Measurements from ENCODE around the gene EXOC3L2. TPM values are rescaled to one million over a fixed set of nuclear protein-coding genes. Genes with fewer than 3 reads are reported as not detected.

EXOC3L2 gene
- total RNA-seq, 3 donors from 2014 or later: not detected

DNA sequence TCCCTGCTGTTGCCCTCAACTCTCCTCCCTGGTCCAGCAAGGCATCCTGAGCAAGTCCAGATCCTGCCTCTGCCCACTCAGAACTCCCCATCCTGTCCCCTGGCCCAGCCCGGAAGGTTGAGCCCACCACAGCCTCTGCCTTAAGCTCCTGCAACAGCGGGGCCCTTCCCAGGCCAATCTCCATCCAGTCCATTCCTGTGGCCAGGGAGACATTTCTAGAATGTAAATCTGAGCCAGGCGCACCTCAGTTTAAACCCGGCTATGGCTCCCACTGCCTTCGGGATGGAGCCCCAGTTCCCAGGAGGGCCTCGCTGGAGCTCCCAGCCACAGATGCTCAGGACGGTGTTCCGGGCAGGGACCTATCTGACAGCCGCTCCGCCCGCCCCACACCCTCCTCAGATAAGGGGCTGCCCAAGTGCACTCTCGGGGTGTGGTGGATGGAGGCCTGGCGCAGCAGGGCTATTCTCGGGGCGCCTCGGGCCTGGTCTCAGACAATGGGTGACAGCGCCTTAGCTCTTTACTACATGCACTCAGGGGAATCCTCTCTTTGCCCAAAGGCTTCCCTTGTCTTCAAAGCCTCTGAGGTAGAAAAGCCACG lies 72.5 kb downstream of the EXOC3L2 start:
- Mint-ChIP-seq H3K4me1 (ENCODE audit: low read depth) (peaks cover 51% of the 10 kb centered on the region), H3K9me3 (no peaks in the 10 kb centered on the region), H3K36me3 (ENCODE audit: insufficient read depth) (no peaks in the 10 kb centered on the region), H3K4me3 (no peak overlapping the region), H3K27me3 (ENCODE audit: low read depth) (no peaks in the 10 kb centered on the region)
- no peak for ATAC-seq
- DNase-seq: no peak

DNA sequence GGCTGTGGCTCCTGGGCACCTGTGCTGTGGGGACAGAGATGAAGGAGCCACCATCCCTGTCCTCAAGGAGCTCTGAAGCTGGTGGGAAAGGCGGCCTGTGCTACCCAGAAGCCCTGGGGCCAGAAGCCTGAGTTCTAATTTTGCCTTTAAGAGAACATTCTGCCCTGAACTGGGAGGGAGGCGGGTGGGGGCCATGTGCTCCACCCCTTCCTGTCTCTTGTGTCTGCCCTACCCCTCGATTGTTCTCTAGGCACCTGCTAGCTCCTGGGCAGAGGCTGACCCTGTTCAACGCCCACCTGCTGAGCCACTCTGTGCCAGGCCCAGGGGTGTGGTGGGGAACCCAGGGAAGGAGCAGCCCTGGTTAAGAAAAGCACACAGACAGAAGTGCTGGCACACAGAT lies 73.0 kb downstream of the EXOC3L2 start:
- ATAC-seq (peak; percentile 54 to 60), DNase-seq (no peak)
- H3K4me3 Mint-ChIP-seq: no peak overlapping the region
- H3K9me3 Mint-ChIP-seq: no peaks in the 10 kb centered on the region
- no peaks in the 10 kb centered on the region for H3K27me3 Mint-ChIP-seq (ENCODE audit: low read depth)
- peaks cover 49% of the 10 kb centered on the region for H3K4me1 Mint-ChIP-seq (ENCODE audit: low read depth)
- H3K36me3 Mint-ChIP-seq (ENCODE audit: insufficient read depth): no peaks in the 10 kb centered on the region

DNA sequence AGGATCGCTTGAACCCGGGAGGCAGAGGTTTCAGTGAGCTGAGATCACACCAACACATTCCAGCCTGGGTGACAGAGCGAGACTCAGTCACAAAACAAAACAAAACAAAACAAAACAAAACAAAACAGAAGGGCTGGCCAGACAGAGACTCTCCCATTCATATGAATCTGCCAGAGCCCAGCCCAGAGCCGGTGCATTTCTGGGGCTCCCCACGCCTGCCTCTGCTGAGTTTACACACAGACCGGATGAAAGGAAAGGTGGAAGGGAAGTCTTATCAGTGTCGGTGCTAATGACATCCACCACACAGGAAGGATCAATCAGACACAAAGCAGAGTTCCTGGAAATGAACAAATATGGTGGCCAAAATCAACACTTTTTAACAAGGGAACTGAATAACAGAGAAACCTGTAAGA lies 74.0 kb downstream of the EXOC3L2 start:
- peaks cover 51% of the 10 kb centered on the region for H3K4me1 Mint-ChIP-seq (ENCODE audit: low read depth)
- no peaks in the 10 kb centered on the region for H3K9me3 Mint-ChIP-seq
- no peaks in the 10 kb centered on the region for H3K27me3 Mint-ChIP-seq (ENCODE audit: low read depth)
- DNase-seq (peak; percentile 39), ATAC-seq (peak; percentile 74 to 83)
- H3K4me3 Mint-ChIP-seq: peak overlapping the region; percentile 72
- no peaks in the 10 kb centered on the region for H3K36me3 Mint-ChIP-seq (ENCODE audit: insufficient read depth)

DNA sequence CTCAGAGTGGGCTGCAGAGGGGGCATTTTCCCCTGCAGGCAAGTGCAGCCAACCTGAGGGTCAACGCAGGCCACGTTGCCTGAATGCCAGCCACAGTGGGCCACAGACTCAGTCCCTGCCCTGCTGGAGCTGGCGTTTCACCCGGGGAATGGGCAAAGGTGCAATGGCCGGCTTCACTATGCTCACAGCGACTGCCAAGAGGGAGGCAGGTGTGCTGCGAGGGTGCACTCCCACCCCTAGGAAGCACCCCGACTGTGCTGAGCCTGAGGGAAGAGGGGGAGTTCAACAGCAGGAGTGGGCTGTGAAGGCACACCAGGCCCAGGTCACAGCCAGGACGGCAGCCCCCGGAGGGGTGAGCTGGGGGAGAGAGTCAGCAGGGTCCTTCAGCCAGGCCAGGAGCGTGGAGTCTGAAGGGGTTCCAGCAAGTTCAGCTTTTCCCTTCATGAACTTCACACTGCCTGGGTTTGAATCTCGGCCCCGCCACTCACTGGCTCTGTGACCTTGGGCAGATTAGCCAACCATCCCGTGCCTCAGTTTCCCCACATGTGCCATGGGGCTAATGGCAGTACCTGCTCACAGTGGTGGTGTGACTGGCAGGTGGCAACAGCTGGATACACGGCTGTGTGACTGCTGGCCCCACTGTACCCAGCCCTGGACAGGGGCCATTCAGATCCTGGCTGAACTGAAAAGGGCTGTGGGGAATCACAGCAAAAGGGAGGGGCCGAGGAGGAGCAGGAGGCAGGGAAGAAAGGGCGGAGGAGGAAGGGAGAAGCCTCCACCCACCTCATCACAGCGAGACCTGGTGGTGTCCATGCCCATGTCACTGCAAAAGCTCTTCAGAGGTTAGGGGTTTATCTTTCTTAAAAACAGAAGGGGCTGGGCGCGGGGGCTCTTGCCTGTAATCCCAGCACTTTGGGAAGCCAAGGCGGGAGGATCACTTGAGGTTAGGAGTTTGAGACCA lies 74.8 kb downstream of the EXOC3L2 start:
- DNase-seq: no peak
- no peak for ATAC-seq
- H3K4me3 Mint-ChIP-seq: no peak overlapping the region
- H3K27me3 Mint-ChIP-seq (ENCODE audit: low read depth): no peaks in the 10 kb centered on the region
- no peaks in the 10 kb centered on the region for H3K9me3 Mint-ChIP-seq
- H3K36me3 Mint-ChIP-seq (ENCODE audit: insufficient read depth): no peaks in the 10 kb centered on the region
- H3K4me1 Mint-ChIP-seq (ENCODE audit: low read depth): peaks cover 48% of the 10 kb centered on the region

DNA sequence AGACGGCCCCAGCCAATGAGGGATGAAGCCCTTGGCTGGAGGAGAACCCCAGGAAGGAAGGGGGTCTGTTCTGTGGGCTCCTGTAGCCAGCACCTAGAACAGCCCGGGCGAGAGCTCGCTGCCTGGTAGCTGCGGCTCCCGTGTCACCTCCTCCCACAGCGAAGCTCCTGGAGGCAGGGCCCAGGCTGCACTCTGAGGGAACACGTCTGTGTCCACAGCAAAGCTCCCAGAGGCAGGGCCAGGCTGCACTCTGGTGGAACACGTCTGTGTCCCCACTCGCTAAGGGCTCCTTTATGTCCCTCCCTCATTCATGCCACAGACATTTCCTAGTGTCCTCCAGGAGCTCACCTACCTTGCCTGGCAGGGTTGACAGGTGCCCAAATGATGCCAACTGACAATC lies 75.6 kb downstream of the EXOC3L2 start:
- DNase-seq (no peak), ATAC-seq (no peak)
- H3K27me3 Mint-ChIP-seq (ENCODE audit: low read depth): no peaks in the 10 kb centered on the region
- H3K36me3 Mint-ChIP-seq (ENCODE audit: insufficient read depth): no peaks in the 10 kb centered on the region
- peaks cover 50% of the 10 kb centered on the region for H3K4me1 Mint-ChIP-seq (ENCODE audit: low read depth)
- no peak overlapping the region for H3K4me3 Mint-ChIP-seq
- H3K9me3 Mint-ChIP-seq: no peaks in the 10 kb centered on the region

DNA sequence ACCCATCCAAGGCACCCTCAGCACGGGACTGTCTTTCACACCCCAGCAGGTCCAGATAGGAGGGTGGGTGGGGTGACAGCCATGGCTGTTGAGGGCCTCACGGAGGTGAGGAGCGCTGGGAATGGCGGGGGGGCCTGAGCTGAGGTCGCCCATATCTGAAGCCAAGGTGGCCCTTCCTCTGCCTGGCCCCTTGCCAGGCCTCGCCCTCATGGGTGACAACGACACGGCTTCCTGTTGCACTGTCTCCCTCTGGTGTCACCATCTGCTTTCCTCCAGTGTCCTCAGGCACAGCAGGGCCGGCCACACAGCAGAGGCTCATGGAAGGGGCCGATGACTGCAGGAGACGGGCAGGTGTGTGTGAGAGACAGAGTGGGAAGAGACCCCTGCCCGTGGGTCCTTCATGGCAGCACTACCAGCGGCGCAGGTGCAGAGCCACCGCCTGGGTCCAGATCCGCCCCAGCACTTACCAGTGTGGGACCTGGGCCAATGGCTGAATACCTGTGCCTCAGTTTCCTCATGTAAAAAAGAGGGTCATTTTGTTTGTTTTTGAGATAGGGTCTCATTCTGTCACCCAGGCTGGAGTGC lies 76.3 kb downstream of the EXOC3L2 start:
- Mint-ChIP-seq H3K27me3 (ENCODE audit: low read depth) (no peaks in the 10 kb centered on the region), H3K9me3 (no peaks in the 10 kb centered on the region), H3K4me1 (ENCODE audit: low read depth) (peaks cover 53% of the 10 kb centered on the region), H3K4me3 (no peak overlapping the region), H3K36me3 (ENCODE audit: insufficient read depth) (no peaks in the 10 kb centered on the region)
- ATAC-seq: no peak
- DNase-seq: no peak

DNA sequence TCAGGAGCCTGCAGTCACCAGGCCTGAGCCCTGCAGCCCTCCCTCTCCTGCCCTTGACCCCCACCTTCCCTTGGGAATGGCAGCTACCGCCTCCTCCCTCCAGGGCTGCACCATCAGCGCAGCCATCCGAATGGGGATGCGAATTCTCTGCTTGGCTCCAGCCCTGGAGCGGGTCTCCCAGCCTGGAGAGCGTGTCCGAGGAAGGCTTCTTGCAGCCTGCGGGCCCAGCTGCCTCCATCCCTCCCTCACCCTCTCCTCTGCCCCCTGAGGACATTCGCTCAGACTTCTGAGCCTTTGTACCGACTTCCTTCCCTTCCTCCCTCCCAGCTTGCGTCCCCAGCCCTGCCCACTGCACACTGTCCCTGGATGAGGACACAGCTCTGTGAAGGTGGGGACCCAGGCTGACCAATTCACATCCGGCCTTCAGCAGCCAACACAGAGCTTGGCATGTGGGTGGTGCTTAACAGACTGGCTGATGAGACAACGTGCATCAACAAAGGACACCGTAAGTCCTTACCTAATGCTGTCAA lies 78.4 kb downstream of the EXOC3L2 start:
- no peaks in the 10 kb centered on the region for H3K36me3 Mint-ChIP-seq (ENCODE audit: insufficient read depth)
- no peak for ATAC-seq
- H3K27me3 Mint-ChIP-seq (ENCODE audit: low read depth): no peaks in the 10 kb centered on the region
- H3K9me3 Mint-ChIP-seq: no peaks in the 10 kb centered on the region
- peaks cover 43% of the 10 kb centered on the region for H3K4me1 Mint-ChIP-seq (ENCODE audit: low read depth)
- no peak overlapping the region for H3K4me3 Mint-ChIP-seq
- DNase-seq: no peak

DNA sequence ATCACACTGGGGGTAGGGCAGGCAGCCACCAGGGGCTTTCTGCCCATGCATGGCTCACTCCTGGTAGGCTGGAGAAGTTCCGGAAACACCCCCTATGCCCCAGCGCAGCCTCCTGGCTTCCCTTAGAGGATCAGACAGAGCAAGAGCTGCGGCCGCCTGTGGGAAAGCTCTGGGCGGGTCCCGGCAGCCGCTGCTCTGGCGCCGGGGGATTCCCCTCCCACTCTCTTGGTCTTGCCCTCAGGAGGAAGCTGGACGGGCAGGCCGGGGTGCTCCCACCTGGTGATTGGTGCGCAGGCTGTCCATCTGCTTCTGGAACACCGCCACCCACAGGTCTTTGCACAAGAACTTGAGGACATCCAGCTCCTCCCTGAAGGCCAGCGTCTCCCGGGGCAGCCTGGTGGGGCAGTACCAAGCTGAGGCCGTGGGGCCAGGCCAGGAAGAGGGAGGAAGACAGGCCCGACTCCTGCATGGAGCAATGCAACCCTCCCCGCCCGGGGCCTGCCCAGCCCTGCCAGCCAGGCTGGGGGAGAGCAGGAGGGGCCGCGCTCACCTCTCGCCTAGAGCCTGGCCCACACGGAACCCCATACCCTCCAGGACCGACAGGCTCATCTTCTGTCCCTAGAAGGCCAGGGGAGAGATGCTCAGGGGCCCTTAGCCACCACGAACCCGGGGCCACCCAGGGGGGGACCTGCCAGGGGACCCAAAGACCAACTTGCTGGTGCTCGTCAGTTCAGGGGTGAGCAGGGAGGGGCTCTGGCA lies 80.5 kb downstream of the EXOC3L2 start:
- DNase-seq: no peak
- Mint-ChIP-seq H3K4me3 (no peak overlapping the region), H3K4me1 (ENCODE audit: low read depth) (peaks cover 24% of the 10 kb centered on the region), H3K27me3 (ENCODE audit: low read depth) (peaks cover 2% of the 10 kb centered on the region), H3K9me3 (no peaks in the 10 kb centered on the region), H3K36me3 (ENCODE audit: insufficient read depth) (no peaks in the 10 kb centered on the region)
- peak; percentile 82 to 93 for ATAC-seq

DNA sequence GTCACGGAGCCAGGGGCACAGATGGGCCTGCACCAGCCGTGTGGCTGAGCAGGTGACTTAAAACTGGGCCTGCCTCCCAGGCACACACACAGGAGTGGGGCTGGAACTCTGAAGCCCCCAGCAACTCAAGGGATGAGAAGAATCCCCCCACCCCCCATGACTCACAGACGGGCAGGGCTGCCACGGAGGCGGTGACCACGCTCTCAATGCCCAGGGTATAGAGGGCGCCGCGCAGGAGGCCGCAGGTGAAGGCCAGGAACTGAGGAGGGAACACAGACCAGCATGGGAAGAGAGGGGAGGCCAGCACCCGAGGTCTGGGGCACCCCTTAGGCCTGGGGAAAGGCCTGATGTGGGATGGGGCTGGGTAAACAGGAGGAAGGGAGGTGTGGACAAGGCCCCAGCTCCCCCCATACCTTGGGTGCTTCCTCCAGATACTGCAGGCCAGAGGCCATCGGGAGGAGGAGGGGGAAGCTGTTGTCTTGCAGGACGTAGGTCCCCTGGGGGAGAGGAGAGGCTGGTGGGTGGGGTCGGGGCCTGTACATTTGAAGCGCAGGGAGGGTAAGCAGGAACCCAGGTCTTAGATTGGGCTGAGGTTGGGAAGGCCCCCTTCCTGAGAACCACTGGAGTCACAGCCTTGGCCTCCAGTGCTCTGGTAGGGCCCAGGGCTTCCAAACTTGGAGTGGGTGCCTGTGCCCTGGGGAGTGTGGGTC lies 81.3 kb downstream of the EXOC3L2 start:
- H3K9me3 Mint-ChIP-seq: no peaks in the 10 kb centered on the region
- peaks cover 23% of the 10 kb centered on the region for H3K4me1 Mint-ChIP-seq (ENCODE audit: low read depth)
- ATAC-seq (peak in 1 of 2 donors; percentile 8), DNase-seq (no peak)
- H3K36me3 Mint-ChIP-seq (ENCODE audit: insufficient read depth): no peaks in the 10 kb centered on the region
- H3K27me3 Mint-ChIP-seq (ENCODE audit: low read depth): peaks cover 2% of the 10 kb centered on the region
- H3K4me3 Mint-ChIP-seq: no peak overlapping the region

DNA sequence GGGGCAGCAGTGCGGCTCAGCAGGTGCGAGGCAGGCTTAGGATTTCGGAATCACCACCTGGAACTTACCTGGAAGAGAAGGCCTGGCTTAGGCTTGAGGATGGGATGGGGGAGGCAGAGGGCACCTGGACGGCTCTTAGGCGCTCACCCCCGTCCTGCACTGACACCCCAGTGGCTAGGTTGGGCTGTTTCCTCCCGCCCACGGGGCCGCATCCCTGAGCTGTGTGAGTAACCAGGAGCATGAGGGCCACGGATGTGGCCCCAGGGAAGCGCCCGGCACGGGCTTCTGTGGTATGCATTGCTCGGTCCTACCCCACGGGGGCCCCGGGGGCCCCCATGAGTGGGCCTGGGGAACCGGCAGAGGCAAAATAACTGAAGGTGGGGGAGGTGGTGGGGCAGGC lies 82.1 kb downstream of the EXOC3L2 start:
- no peaks in the 10 kb centered on the region for H3K9me3 Mint-ChIP-seq
- peaks cover 21% of the 10 kb centered on the region for H3K4me1 Mint-ChIP-seq (ENCODE audit: low read depth)
- no peak overlapping the region for H3K4me3 Mint-ChIP-seq
- H3K36me3 Mint-ChIP-seq (ENCODE audit: insufficient read depth): no peaks in the 10 kb centered on the region
- peaks cover 5% of the 10 kb centered on the region for H3K27me3 Mint-ChIP-seq (ENCODE audit: low read depth)
- DNase-seq (no peak), ATAC-seq (no peak)

DNA sequence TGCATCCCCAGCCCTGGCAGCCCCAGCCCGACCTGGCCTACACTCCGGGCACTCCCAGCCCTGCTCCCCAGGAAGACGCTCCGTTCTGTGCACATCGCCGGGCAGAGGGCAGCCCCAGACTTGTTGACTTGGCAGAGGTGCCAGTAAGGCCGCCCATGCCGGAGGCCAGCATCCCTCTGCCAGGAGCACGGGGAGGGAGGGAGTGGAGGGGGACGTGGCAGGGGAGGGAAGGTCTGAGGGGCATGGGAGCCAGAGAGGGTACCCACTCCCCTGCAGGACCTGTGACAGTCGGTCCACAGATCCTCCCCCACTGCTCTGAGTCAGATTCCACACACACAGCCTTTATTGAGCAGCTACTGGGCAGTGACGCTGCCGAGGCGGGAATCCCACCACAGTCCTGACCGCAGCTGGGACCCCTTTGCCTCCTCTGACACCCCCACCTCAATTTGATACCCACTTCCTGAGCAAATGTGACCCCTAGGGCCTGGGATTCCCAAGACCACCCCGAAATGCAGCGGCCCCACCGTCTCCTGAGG lies 82.5 kb downstream of the EXOC3L2 start:
- Mint-ChIP-seq H3K4me3 (no peak overlapping the region), H3K27me3 (ENCODE audit: low read depth) (peaks cover 10% of the 10 kb centered on the region), H3K9me3 (no peaks in the 10 kb centered on the region), H3K4me1 (ENCODE audit: low read depth) (peaks cover 21% of the 10 kb centered on the region), H3K36me3 (ENCODE audit: insufficient read depth) (no peaks in the 10 kb centered on the region)
- no peak for DNase-seq
- ATAC-seq: no peak

Measured in activated T-cell treated with anti-CD3 and anti-CD28 coated beads, Interleukin-2, amount 50 U/mL, for 4 hours (primary cell).